ENCODE data around the gene HMGB4.

DNA sequence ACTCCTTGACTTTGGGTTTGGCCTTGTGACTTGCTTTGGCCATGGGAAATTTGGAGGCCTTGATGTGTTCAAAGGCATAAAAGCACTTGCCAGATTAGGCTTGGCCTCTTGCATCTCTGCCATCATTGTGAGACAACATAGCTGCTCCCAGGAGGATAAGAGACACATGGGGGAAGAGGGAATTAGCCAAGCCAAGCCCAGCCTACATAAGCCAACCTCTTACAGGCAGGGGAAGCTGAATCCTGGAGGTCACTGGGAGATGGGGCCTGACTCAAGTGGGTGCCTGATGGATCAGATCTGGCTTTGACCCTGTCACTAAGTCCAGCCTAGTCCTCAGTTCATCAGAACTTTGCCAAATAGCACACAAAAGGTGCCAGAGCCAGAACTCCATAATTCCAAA, 37.6 kb upstream of the HMGB4 start:
- TF ChIP-seq, protein P1, sequence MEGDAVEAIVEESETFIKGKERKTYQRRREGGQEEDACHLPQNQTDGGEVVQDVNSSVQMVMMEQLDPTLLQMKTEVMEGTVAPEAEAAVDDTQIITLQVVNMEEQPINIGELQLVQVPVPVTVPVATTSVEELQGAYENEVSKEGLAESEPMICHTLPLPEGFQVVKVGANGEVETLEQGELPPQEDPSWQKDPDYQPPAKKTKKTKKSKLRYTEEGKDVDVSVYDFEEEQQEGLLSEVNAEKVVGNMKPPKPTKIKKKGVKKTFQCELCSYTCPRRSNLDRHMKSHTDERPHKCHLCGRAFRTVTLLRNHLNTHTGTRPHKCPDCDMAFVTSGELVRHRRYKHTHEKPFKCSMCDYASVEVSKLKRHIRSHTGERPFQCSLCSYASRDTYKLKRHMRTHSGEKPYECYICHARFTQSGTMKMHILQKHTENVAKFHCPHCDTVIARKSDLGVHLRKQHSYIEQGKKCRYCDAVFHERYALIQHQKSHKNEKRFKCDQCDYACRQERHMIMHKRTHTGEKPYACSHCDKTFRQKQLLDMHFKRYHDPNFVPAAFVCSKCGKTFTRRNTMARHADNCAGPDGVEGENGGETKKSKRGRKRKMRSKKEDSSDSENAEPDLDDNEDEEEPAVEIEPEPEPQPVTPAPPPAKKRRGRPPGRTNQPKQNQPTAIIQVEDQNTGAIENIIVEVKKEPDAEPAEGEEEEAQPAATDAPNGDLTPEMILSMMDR (IDR thresholded peaks at IDR 0.05), result no peak
- TF ChIP-seq KDM1A (IDR thresholded peaks at IDR 0.05; ENCODE audit: low read depth) (no peak), ZFP36 (IDR thresholded peaks at IDR 0.05; ENCODE audit: borderline replicate concordance, partially characterized antibody) (no peak), JUNB (IDR thresholded peaks at IDR 0.05) (no peak), HMGXB4 (CRISPR knock-in tag; IDR thresholded peaks at IDR 0.05; ENCODE audit: borderline replicate concordance) (no peak), POLR2A (IDR thresholded peaks at IDR 0.05; ENCODE audit: low read length) (no peak), MAZ (IDR thresholded peaks at IDR 0.05; ENCODE audit: borderline replicate concordance, low read depth, low read length) (no peak), HDAC2 (IDR thresholded peaks at IDR 0.05) (no peak), CBX8 (IDR thresholded peaks at IDR 0.05) (no peak), CEBPB (IDR thresholded peaks at IDR 0.05) (no peak), RCOR1 (IDR thresholded peaks at IDR 0.05; ENCODE audit: low read depth, low read length) (no peak), JUN (IDR thresholded peaks at IDR 0.05) (no peak)

All from A549 (cell line).